Spinal cord (tissue), 10 donors: Measurements from ENCODE around the gene UBE2V1. TPM values are rescaled to one million over a fixed set of nuclear protein-coding genes. Genes with fewer than 3 reads are reported as not detected.

Source experiments
- DNase-seq, 6 donors: peaks; one replicate each; pipeline versions ENCODE4 v3.0.0 to v3.0.0-alpha.2; 2013 to 2015; ENCODE audit warnings: low spot score in 6 of 6, low read depth in 4 of 6
- H3K27ac ChIP-seq: one replicate; pipeline ENCODE4 v1.5.1; 2013; ENCODE audit warnings: low read depth, low read length, control low read depth
- H3K27me3 ChIP-seq: one replicate; pipeline ENCODE4 v1.6.1; 2013; ENCODE audit warnings: low read length; ENCODE audit not compliant: control insufficient read depth, insufficient read depth
- H3K36me3 ChIP-seq: one replicate; pipeline ENCODE4 v1.6.1; 2013; ENCODE audit warnings: low read length; ENCODE audit not compliant: control insufficient read depth, insufficient read depth
- H3K4me1 ChIP-seq: one replicate; pipeline ENCODE4 v1.6.1; 2013; ENCODE audit warnings: low read length; ENCODE audit not compliant: control insufficient read depth, insufficient read depth
- H3K4me3 ChIP-seq: one replicate; pipeline ENCODE4 v1.5.1; 2013; ENCODE audit warnings: low read depth, low read length, control low read depth
- H3K9me3 ChIP-seq: one replicate; pipeline ENCODE4 v1.6.1; 2013; ENCODE audit warnings: low read length; ENCODE audit not compliant: control insufficient read depth, insufficient read depth
- WGBS: methylation state at CpG from one replicate; pipeline ENCODE4 v1.1.5; 2013; ENCODE audit warnings: missing lambda C conversion rate; ENCODE audit not compliant: insufficient coverage; 5-methylcytosine and 5-hydroxymethylcytosine counted together
- polyA plus RNA-seq, 2 donors: library from polyadenylated mRNA; unstranded; fragments of 120-200 nt; gene quantifications; one replicate each; pipeline ENCODE4 v1.2.1, GENCODE V29; 2013; ENCODE audit not compliant: insufficient read length in 2 of 2
- total RNA-seq, 2 donors: library from RNA; depleted of rRNA in 1 of 2; stranded (reverse); fragments of 120-200 nt in 1 of 2; fragments of >200 nt in 1 of 2; gene quantifications; one replicate each; pipeline versions ENCODE4 v1.2.3 to v1.2.4, GENCODE V29; 2013 to 2014
- donor health status: healthy.

Gene UBE2V1
- total and polyA plus RNA-seq, 4 donors: 47.8 to 174 (median 111) TPM

DNA sequence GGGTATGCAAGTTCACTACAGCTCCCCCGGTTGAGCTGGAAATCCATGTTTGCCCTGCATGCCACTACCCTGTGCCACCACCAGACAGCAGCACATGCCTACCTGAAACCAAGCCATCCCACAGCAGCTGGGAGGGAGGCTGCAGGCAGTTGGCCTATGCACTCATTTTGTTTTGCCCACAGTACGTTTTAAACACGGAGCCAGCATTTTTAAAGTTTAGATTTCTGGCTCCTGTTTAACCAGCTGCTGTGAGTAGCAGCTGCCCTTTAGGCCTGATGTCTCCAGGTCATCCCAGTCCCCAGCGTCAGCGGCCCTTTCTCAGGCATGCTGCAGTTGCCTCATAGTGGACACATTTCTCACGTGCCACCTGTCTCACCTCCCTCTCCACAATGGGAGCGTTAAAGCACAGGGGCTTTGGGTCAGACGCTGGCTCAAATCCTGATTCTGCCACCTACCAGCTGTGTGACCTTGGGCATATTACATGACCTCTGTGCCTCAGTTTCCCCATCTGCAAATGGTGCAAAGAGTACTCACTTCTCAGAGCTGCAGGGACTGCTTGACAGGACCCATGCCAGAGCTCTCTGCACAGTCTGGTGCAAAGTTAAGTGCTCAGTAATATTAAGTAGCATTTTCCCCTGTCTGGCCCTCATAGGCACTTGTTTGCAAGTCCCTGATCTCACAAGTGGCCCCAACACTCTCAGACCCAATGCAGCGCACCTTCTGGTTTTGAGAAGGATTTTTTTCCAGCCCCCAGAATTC, 8.2 kb upstream of the UBE2V1 start:
- Histone ChIP-seq H3K27me3 (no peaks in the 10 kb centered on the region), H3K27ac (no peak overlapping the region), H3K9me3 (no peaks in the 10 kb centered on the region), H3K4me1 (peaks cover 9% of the 10 kb centered on the region), H3K4me3 (no peak overlapping the region), H3K36me3 (peaks cover 31% of the 10 kb centered on the region)
- WGBS: 39% methylated on average over 8 of the region's 9 CpGs
- DNase-seq: peak in 3 of 6 donors; percentile 12 to 58 (median 42)

GRCh38 chr20:50118203-50118602, 5.3 kb upstream of the UBE2V1 start:
- H3K27me3 ChIP-seq: no peaks in the 10 kb centered on the region
- peaks cover 22% of the 10 kb centered on the region for H3K4me1 ChIP-seq
- no CpG with 5 or more reads among the region's 2 CpGs for WGBS
- H3K4me3 ChIP-seq: no peak overlapping the region
- H3K27ac ChIP-seq: no peak overlapping the region
- H3K9me3 ChIP-seq: no peaks in the 10 kb centered on the region
- DNase-seq: no peak
- peaks cover 5% of the 10 kb centered on the region for H3K36me3 ChIP-seq

- H3K27ac ChIP-seq: peak overlapping the region; percentile 67
- H3K4me3 ChIP-seq: peak overlapping the region; percentile 68
- peaks cover 2% of the 10 kb centered on the region for H3K36me3 ChIP-seq
- WGBS: 83% methylated on average over 8 of the region's 19 CpGs
- H3K27me3 ChIP-seq: no peaks in the 10 kb centered on the region
- peaks cover 27% of the 10 kb centered on the region for H3K4me1 ChIP-seq
- no peak for DNase-seq
- no peaks in the 10 kb centered on the region for H3K9me3 ChIP-seq
These were observed 3.5 kb upstream of the UBE2V1 start for GRCh38 chr20:50116368-50116999.

DNA sequence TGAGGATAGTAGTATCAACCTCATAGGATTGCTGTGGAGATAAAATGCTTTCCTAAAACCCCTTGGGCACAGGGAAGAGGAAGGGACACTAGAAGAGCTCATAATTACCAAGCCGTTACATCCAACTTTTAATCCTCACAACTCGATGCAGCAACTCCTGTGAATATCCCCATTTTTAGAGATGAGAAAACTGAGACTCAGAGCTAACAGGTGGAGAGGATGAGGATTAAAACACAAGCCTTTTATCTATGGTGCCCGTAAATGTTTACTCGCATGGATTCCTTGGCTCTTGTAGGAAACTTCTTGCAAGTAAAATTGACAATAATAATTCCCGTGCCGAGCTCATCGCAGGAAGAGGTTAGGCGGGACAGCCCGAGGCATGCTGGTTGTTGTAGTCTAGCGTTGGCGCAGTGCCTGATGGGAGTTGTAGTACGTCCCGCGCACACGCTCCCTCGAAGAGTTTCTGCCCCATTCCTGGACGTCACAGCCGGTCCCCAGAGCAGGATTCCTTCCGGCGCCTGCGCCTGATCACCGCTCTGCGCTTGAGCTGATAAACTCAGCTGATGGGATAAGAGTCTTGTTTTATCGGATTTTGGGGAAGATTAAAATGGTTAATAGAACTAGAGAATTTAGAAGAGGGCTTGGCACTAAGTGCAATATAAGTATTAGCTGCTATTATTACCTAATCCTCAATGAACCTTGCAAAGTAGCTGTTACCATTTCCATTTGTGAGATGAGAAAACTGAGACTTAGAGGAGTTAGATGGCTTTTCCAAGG, 2.8 kb upstream of the UBE2V1 start:
- WGBS: 0% methylated on average over 21 of the region's 24 CpGs
- Histone ChIP-seq H3K27ac (peak overlapping the region; percentile 67), H3K9me3 (no peaks in the 10 kb centered on the region)

GRCh38 chr20:50115041-50115512, 2.1 kb upstream of the UBE2V1 start:
- 65% methylated on average over 6 of the region's 6 CpGs for WGBS
- H3K4me1 ChIP-seq: peaks cover 28% of the 10 kb centered on the region
- H3K36me3 ChIP-seq: no peaks in the 10 kb centered on the region
- H3K27ac ChIP-seq: peak overlapping the region; percentile 15
- H3K4me3 ChIP-seq: peak overlapping the region; percentile 68
- H3K27me3 ChIP-seq: no peaks in the 10 kb centered on the region
- no peak for DNase-seq
- H3K9me3 ChIP-seq: no peaks in the 10 kb centered on the region

More for the DNA sequence above, 2.8 kb upstream of the UBE2V1 start:
- Histone ChIP-seq H3K4me3 (peak overlapping the region; percentile 68), H3K36me3 (peaks cover 2% of the 10 kb centered on the region), H3K4me1 (peaks cover 28% of the 10 kb centered on the region), H3K27me3 (no peaks in the 10 kb centered on the region)
- peak; percentile 89 to 99 (median 96) for DNase-seq

DNA sequence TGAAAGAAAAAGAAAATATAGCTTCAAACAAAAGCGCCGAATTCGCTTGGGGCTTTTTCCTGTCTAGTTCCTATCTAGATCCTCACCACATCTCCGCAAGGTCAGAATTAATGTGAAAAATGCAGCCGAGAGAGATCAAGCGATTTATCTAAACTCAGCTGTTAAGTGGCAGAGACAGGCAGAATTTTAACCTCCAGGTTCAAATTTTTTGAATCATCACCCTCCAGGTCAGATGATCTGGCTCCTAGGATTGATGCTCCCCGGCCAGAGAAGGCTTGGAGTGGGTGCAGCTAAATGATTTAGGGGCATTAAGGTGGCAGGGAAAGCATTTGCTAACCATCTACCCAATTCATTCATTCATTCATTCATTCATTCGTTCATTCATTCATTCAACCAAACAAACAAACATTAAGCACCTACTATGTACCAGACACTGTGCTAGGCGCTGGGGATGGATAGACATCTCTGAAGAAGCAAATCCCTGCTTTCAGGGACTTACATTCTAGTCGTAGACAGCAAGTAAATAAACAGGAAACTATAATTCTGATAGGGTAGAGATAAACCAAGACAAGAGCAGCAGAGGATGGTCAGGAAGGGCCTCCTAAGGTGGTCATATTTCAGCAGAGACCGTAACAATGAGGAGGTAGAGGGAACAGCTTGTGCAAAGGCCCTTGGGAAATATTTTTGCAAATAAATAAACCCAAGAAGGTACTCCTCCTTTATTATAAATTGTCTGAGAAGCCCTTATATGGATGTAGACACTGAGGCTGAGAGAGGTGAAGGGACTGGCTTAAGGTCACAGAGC, 672 bp upstream of the UBE2V1 start:
- H3K4me3 ChIP-seq: peak overlapping the region; percentile 91
- H3K27me3 ChIP-seq: no peaks in the 10 kb centered on the region
- no peaks in the 10 kb centered on the region for H3K36me3 ChIP-seq
- no peak for DNase-seq
- WGBS: 10% methylated on average over 6 of the region's 11 CpGs
- no peaks in the 10 kb centered on the region for H3K9me3 ChIP-seq
- H3K4me1 ChIP-seq: peaks cover 28% of the 10 kb centered on the region
- H3K27ac ChIP-seq: peak overlapping the region; percentile 93

GRCh38 chr20:50111829-50112495, 988 bp downstream of the UBE2V1 start:
- no peaks in the 10 kb centered on the region for H3K9me3 ChIP-seq
- 20% methylated on average over 9 of the region's 9 CpGs for WGBS
- no peaks in the 10 kb centered on the region for H3K27me3 ChIP-seq
- peaks cover 28% of the 10 kb centered on the region for H3K4me1 ChIP-seq
- peak overlapping the region; percentile 76 for H3K27ac ChIP-seq
- H3K36me3 ChIP-seq: no peaks in the 10 kb centered on the region
- peak overlapping the region; percentile 91 for H3K4me3 ChIP-seq
- DNase-seq: no peak

- Histone ChIP-seq H3K4me3 (peak overlapping the region; percentile 91), H3K4me1 (peaks cover 25% of the 10 kb centered on the region), H3K27me3 (no peaks in the 10 kb centered on the region), H3K27ac (no peak overlapping the region), H3K36me3 (no peaks in the 10 kb centered on the region), H3K9me3 (no peaks in the 10 kb centered on the region)
- DNase-seq: no peak
- WGBS: 58% methylated on average over 10 of the region's 10 CpGs
These were observed 1.7 kb downstream of the UBE2V1 start for GRCh38 chr20:50111120-50111828.
